ENCODE results near the gene TP63. TPM values are rescaled to one million over a fixed set of nuclear protein-coding genes. Genes with fewer than 3 reads are reported as not detected.

Gene TP63
- total and polyA plus RNA-seq, 2 experiments from 2014 or later = not detected

- no peaks in the 10 kb centered on the region; the same call in 2 of the 3 replicates for H3K4me1 Mint-ChIP-seq
- H3K79me2 ChIP-seq (replicated peaks; ENCODE audit: insufficient read depth) = no peaks in the 10 kb centered on the region
- no peak for DNase-seq (ENCODE audit: low spot score)
- TF ChIP-seq STAT1 (IDR thresholded peaks at IDR 0.05; ENCODE audit: unreplicated experiment) (no peak), CTCF (conservative IDR thresholded peaks at IDR 0.05; ENCODE audit: low read depth in 2 of 2) (no peak), REST (IDR thresholded peaks at IDR 0.05; ENCODE audit: unreplicated experiment) (no peak), ETS1 (IDR thresholded peaks at IDR 0.05) (no peak), NANOG (IDR thresholded peaks at IDR 0.05; ENCODE audit: borderline replicate concordance) (no peak), ZNF462 (CRISPR knock-in tag; IDR thresholded peaks at IDR 0.05) (no peak), ZNF331 (CRISPR knock-in tag; IDR thresholded peaks at IDR 0.05; ENCODE audit: low read depth) (no peak), CREB1 (CRISPR knock-in tag; IDR thresholded peaks at IDR 0.05; ENCODE audit: low read depth) (no peak), EZH2phosphoT487 (IDR thresholded peaks at IDR 0.05; ENCODE audit: unreplicated experiment) (no peak), POLR2AphosphoS5 (IDR thresholded peaks at IDR 0.05; ENCODE audit: low read depth) (no peak), ZNF114 (CRISPR knock-in tag; IDR thresholded peaks at IDR 0.05) (no peak), JUNB (IDR thresholded peaks at IDR 0.05; ENCODE audit: unreplicated experiment) (no peak), EZH2 (IDR thresholded peaks at IDR 0.05; ENCODE audit: low read depth, unreplicated experiment) (no peak)
- H3F3A ChIP-seq (replicated peaks; ENCODE audit: low read depth) = no peaks in the 10 kb centered on the region
- H3K4me2 ChIP-seq = no peak overlapping the region
- no peaks in the 10 kb centered on the region for H3K36me3 ChIP-seq (ENCODE audit: insufficient read depth)
- ATAC-seq = no peak
- H3K36me3 Mint-ChIP-seq (ENCODE audit: low read depth) = no peaks in the 10 kb centered on the region; the same call in 2 of the 3 replicates
- H3K27ac Mint-ChIP-seq = no peak overlapping the region
- no peak overlapping the region for H2AFZ ChIP-seq
- peaks cover 16% of the 10 kb centered on the region for H3K9me3 Mint-ChIP-seq
- H3K4me1 ChIP-seq (ENCODE audit: insufficient read depth) = no peaks in the 10 kb centered on the region
- no peaks in the 10 kb centered on the region for H3K9me2 ChIP-seq (ENCODE audit: insufficient read depth)
- no peak overlapping the region for H3K27ac ChIP-seq (ENCODE audit: low read depth)
- H3K4me3 Mint-ChIP-seq = no peak overlapping the region
- no peak overlapping the region for H3K4me3 ChIP-seq
- no peaks in the 10 kb centered on the region for H3K27me3 Mint-ChIP-seq (ENCODE audit: insufficient read depth, low read depth, poor library complexity)
- H3K27me3 ChIP-seq (ENCODE audit: insufficient read depth) = no peaks in the 10 kb centered on the region
- no peaks in the 10 kb centered on the region for H4K20me1 ChIP-seq (replicated peaks; ENCODE audit: insufficient read depth)
Measured at GRCh38 chr3:189659571-189659970, 28.4 kb downstream of the TP63 start.

Measured in GM23338 (cell line).